ENCODE data around the gene HEXIM2.
"Not testable (repeated sequence)": the region's sequence is repeated elsewhere in the genome, so short reads cannot be mapped to it uniquely, and the experiment has no call there.

Gene HEXIM2

GRCh38 chr17:45168991-45169752 is 7.5 kb downstream of the HEXIM2 start:
- no peak for DNase-seq (ENCODE audit: low read depth, low spot score)

GRCh38 chr17:45170280-45170930 is 8.7 kb downstream of the HEXIM2 start:
- DNase-seq (ENCODE audit: low read depth, low spot score): peak; percentile 9

GRCh38 chr17:45170931-45171337 is 9.3 kb downstream of the HEXIM2 start:
- peak; percentile 78 for DNase-seq (ENCODE audit: low read depth, low spot score)

DNA sequence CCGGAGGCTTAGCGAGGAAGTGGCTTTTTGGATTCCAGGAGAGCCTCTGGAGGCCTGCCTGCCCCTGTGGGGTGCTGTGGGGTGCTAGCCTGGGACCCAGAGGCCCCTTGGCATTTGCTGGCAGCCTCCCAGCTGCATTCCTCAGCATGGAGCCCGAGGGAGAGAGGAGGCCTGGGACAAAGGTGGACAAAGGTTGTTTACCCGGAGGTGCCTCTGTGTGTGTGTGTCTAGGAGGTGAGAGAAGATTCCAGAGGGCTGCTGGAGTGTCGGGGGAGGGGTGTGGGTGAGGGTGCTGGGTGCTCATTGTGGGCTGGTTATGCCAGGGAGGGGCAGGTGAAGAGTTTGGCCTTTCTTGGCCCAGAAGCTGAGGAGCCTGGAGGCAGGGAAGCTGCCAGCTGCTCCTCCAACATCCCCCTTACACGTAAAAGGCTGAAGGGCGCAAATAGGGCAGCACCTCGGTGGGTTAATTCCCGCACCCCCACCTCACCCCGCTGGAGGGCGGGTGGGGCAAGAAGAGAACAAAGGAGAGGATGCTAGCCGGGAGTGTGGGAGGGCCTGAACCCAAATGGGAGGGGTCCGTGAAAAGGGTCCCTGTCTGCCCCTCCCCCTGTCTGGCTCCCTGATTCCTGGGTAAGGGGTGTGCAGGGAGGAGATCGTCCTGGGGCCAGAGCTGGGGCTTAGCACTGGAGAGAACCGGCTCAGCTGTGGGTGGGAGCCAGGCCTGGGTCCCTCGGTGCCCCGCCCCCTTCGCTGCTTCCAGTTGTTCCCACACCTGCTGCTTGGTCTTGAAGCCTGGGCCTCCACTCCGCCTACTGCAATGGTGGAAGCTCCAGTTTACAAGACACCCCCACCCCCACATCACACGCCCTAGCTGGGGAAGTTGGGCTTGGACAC is 9.9 kb downstream of the HEXIM2 start:
- DNase-seq (ENCODE audit: low read depth, low spot score): peak; percentile 74

DNA sequence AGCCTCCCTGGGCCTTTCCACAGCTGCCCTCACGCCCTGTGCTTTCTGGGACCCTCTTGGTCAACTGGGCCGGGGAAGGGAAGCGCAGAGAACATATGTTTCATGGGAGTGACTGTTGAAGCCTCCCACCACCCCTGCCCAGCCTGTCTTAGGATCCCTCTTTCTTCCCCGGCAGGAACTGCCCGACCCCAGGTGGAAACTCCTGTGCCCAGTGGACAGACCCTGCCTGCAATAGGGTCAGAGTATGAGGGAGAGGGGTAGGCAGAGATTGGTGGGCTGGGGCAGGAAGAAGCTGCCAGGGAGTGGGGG is 10.5 kb downstream of the HEXIM2 start:
- DNase-seq (ENCODE audit: low read depth, low spot score): no peak

GRCh38 chr17:45172541-45173286 is 11.0 kb downstream of the HEXIM2 start:
- DNase-seq (ENCODE audit: low read depth, low spot score): peak; percentile 85

- no peak for DNase-seq (ENCODE audit: low read depth, low spot score)
Measured at GRCh38 chr17:45175759-45176115, 14.1 kb downstream of the HEXIM2 start.

GRCh38 chr17:45177563-45177962 is 15.9 kb downstream of the HEXIM2 start:
- no peak for DNase-seq (ENCODE audit: low read depth, low spot score)

GRCh38 chr17:45184144-45184543 is 22.5 kb downstream of the HEXIM2 start:
- DNase-seq (ENCODE audit: low read depth, low spot score): peak; percentile 23

DNA sequence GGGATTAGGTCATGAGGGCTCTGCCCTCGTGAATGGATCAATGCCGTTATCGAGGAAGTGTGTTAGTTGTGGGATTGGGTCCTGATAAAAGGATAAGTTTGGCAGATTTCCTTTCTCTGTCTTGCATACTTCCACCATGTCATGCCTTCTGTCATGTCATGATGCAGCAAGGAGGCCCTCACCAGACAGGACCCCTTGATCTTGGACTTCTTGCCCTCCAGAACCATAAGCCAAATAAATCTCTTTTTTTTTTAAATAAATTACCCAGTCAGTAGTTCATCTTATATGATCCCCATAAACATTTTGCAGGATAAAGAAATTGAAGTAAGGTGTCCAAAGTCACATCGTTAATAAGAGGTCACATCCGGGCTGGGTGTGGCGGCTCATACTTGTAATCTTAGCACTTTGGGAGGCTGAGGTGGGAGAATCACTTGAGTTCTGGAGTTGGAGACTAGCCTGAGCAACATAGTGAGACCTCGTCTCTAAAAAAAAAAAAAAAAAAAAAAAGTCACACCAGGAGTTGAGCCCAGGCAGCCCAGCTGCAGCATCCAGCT is 25.2 kb downstream of the HEXIM2 start:
- DNase-seq (ENCODE audit: low read depth, low spot score): no peak

GRCh38 chr17:45189009-45189408 is 27.3 kb downstream of the HEXIM2 start:
- DNase-seq (ENCODE audit: low read depth, low spot score): no peak

- no peak for DNase-seq (ENCODE audit: low read depth, low spot score)
Measured at GRCh38 chr17:45190503-45191255, 29.0 kb downstream of the HEXIM2 start.

DNA sequence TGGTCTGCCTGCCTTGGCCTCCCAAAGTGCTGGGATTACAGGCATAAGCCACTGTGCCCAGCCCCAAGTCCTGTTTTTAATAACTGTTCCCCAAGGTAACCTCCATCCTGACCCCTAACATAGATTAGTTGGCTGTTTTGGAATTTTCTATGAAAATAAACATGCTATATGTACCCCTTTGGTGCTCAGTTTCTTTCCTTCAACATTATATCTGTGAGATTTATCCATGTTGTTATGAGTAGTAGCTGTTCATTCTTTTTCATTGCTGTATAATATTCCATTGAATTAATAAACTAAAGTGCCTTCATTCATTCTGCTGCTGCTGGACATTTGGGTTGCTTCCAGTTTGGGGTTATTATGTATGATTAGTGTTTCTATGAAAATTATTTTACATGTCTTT is 33.7 kb downstream of the HEXIM2 start:
- DNase-seq (ENCODE audit: low read depth, low spot score): no peak

GRCh38 chr17:45197108-45197507 is 35.4 kb downstream of the HEXIM2 start:
- DNase-seq (ENCODE audit: low read depth, low spot score): no peak

DNA sequence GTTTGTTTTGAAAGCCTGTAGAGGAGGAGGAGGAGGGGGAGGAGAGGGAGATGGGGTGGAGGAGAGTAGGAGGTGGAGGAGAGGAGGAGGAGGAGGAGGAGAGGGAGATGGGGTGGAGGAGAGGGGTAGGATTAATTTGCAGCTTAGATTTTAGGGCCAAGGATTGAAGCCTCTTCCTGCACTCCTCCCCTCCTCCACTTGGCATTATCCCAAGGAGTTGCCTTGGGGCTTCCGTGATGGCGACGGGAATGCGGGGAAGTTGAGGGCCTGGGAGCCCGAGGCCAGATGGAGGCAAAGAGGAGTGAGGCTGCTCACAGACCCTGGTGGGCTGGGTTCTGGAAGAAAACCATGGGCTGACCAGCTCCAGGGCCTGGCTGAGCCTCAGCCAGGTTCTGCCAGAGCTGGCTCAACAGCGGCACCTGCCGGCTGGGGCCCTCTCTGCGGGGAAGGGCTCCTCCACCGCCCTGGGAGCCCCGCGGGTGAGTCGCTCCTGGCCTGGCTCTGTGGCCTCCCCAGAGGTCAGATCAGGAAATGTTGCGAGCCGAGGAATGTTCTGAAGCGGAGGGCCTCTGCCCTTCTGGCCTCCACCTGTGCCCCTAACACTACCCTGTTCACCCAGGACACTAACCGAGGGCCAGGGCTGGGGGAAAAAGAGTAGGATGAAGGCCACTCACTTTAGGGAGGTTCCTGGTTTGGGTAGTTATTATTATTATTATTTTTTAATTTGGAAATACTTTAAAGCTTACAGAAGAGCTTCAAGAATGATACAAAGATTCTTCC is 36.1 kb downstream of the HEXIM2 start:
- peak; percentile 96 for DNase-seq (ENCODE audit: low read depth, low spot score)

GRCh38 chr17:45200701-45201100 is 39.0 kb downstream of the HEXIM2 start:
- no peak for DNase-seq (ENCODE audit: low read depth, low spot score)

DNA sequence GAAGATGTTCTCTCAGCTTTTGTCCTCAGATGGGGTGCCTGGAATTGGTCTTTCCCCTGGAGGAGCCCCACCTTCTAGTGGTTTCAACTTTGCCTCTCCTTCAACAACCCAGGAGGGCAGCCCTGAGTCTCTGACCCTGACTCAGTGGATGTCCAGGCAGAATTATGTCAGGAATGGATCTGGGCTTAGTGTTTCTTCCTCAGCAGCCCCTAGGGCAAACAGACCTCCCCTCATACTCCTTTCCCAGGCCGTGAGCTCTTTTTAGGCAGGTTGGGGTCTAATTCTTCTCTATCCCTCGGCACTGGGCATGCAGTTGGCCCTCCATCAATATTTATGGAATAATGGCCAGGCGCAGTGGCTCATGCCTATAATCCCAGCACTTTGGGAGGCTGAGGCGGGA is 39.8 kb downstream of the HEXIM2 start:
- no peak for DNase-seq (ENCODE audit: low read depth, low spot score)

DNA sequence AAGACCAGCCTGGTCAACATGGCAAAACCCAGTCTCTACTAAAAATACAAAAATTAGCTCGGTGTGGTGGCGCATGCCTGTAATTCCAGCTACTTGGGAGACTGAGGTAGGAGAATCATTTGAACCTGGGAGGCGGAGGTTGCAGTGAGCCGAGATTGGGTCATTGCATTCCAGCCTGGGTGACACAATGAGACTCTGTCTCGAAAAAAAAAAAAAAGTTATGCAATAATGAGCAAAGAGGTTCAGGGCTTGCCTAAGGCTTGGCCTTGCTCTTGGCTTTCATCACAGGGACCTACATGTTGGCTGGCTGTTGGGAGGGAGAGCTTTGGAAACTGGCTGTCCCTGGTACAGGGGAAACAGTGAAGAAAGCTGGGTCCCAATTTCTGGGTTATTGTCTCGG is 40.2 kb downstream of the HEXIM2 start:
- not testable (repeated sequence) for DNase-seq (ENCODE audit: low read depth, low spot score)

DNA sequence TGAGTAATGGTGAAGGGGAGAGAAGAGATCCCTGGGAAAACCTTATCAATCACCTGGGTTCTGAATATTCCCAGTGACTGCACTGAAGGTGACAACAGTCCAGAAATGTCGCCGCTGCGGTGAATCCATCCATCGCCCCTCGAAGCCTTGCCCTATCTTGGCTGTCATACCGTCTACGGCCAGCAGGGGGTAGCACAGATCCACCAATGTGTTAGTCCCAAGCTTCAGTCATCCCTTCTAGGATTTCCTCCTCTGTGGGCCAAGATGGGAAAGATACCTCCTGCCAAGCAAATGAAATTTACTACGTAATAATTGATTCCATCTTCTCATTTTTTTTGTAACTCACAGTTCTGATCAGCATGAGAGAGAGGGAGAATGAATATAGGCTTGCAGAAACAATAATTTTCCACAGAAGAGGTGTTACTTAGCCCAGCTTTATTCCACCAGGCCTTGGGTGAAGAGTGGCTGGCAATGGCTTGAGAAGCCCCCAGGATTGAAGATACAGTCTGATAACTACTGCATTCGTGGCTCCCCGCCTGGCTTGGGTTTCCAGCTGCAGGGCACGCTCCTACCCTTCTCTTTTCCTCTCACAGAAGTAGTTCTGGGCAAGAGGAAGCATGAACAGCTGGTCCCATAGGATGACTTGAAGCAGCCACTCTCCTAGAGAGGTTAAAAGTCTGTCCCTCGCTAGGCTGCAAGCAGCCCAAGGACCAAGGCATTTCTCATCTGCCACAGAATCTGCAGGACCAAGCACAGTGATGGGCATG is 57.4 kb downstream of the HEXIM2 start:
- peak; percentile 88 for DNase-seq (ENCODE audit: low read depth, low spot score)
